ENCODE data around the gene VMAC. TPM values are rescaled to one million over a fixed set of nuclear protein-coding genes. Genes with fewer than 3 reads are reported as not detected.

Gene VMAC
- total and polyA plus RNA-seq, 2 of the 13 experiments (the other 11 are each of a cell fraction or from before 2014, with no cell fraction given): 2.4 TPM

GRCh38 chr19:5932146-5932545 is 27.5 kb downstream of the VMAC start:
- no peaks in the 10 kb centered on the region for H3K9me3 ChIP-seq (ENCODE audit: low read length)
- no peak overlapping the region for H3K9ac ChIP-seq (ENCODE audit: insufficient read depth, low read depth, low read length)
- intact Hi-C loops (cut with micrococcal nuclease; ENCODE audit: unreplicated experiment) (no loop called here), in situ Hi-C loops (cut with HindIII; ENCODE audit: extremely low pct_ligation_motif_present, low pct_unique_long_range_greater_than_20kb) (no loop called here)
- 99% methylated on average over 16 of the region's 18 CpGs for WGBS (ENCODE audit: low lambda C conversion rate)
- no TSS peak for BruUV-seq (replicated peaks)
- no peaks in the 10 kb centered on the region for H3K27me3 ChIP-seq (ENCODE audit: control insufficient read depth in 1 of 2, insufficient read depth in 2 of 2, low read length in 2 of 2)
- H3K4me1 ChIP-seq (ENCODE audit: insufficient read depth, low read length): no peaks in the 10 kb centered on the region
- H4K20me1 ChIP-seq (ENCODE audit: insufficient read depth, low read length): peaks cover 29% of the 10 kb centered on the region; the same call in 1 of the 2 replicates
- ATAC-seq: no peak
- no peak overlapping the region for H3K4me3 ChIP-seq (replicated peaks in 1 of 3; ENCODE audit: insufficient read depth in 1 of 3, low read depth in 2 of 3, low read length in 3 of 3)
- H3K27ac ChIP-seq (ENCODE audit: extremely low read length, insufficient read depth, low read length): no peak overlapping the region
- H3K79me2 ChIP-seq (ENCODE audit: insufficient read depth, low read length): peaks cover 24% of the 10 kb centered on the region
- POLR2A ChIA-PET: no interaction called here
- DNase-seq (ENCODE audit: low spot score): no peak
- no peak overlapping the region for H3K4me2 ChIP-seq (ENCODE audit: low read depth, low read length)
- no peak for FAIRE-seq
- TF ChIP-seq CEBPB (IDR thresholded peaks at IDR 0.05; ENCODE audit: borderline replicate concordance, low read depth, low read length) (peak; percentile 22; the same call in 1 of the 2 replicates), ZIK1 (CRISPR knock-in tag; IDR thresholded peaks at IDR 0.05; ENCODE audit: borderline replicate concordance, low read depth) (no peak)
- CTCF ChIA-PET (ENCODE audit: low intra/inter-chr PET ratio, low total read pairs): no interaction called here
- H3K36me3 ChIP-seq (replicated peaks in 1 of 2; ENCODE audit: control insufficient read depth in 1 of 2, insufficient read depth in 2 of 2, low read length in 2 of 2): peaks cover 57 to 89% of the 10 kb centered on the region in 2 experiments
- no peak overlapping the region for H2AFZ ChIP-seq (ENCODE audit: low read length)

- Histone ChIP-seq H3K9ac (ENCODE audit: insufficient read depth, low read depth, low read length) (no peak overlapping the region), H3K27me3 (ENCODE audit: control insufficient read depth in 1 of 2, insufficient read depth in 2 of 2, low read length in 2 of 2) (no peaks in the 10 kb centered on the region), H3K4me1 (ENCODE audit: insufficient read depth, low read length) (no peaks in the 10 kb centered on the region), H3K4me3 (replicated peaks in 1 of 3; ENCODE audit: insufficient read depth in 1 of 3, low read depth in 2 of 3, low read length in 3 of 3) (no peak overlapping the region), H3K79me2 (ENCODE audit: insufficient read depth, low read length) (peaks cover 30% of the 10 kb centered on the region), H3K4me2 (ENCODE audit: low read depth, low read length) (no peak overlapping the region), H3K9me3 (ENCODE audit: low read length) (no peaks in the 10 kb centered on the region), H4K20me1 (ENCODE audit: insufficient read depth, low read length) (peaks cover 32% of the 10 kb centered on the region; the same call in 1 of the 2 replicates), H3K27ac (ENCODE audit: extremely low read length, insufficient read depth, low read length) (no peak overlapping the region), H2AFZ (ENCODE audit: low read length) (no peak overlapping the region), H3K36me3 (replicated peaks in 1 of 2; ENCODE audit: control insufficient read depth in 1 of 2, insufficient read depth in 2 of 2, low read length in 2 of 2) (peaks cover 60 to 88% of the 10 kb centered on the region in 2 experiments)
- in situ Hi-C loops (cut with HindIII; ENCODE audit: extremely low pct_ligation_motif_present, low pct_unique_long_range_greater_than_20kb): no loop called here
- POLR2A ChIA-PET: no interaction called here
- no TSS peak for BruUV-seq (replicated peaks)
- ATAC-seq (no peak), FAIRE-seq (no peak), DNase-seq (ENCODE audit: low spot score) (no peak)
- TF ChIP-seq NFKBIZ (CRISPR knock-in tag; IDR thresholded peaks at IDR 0.05): no peak
- CTCF ChIA-PET (ENCODE audit: low intra/inter-chr PET ratio, low total read pairs): no interaction called here
- 100% methylated on average over 7 of the region's 21 CpGs for WGBS (ENCODE audit: low lambda C conversion rate)
- intact Hi-C loops (cut with micrococcal nuclease; ENCODE audit: unreplicated experiment): no loop called here
Measured at GRCh38 chr19:5932609-5933262, 28.1 kb downstream of the VMAC start.
